Activated CD8-positive, alpha-beta memory T cell treated with anti-CD3 and anti-CD28 coated beads, Interleukin-2, amount 50 U/mL, for 48 hours (primary cell): ENCODE data around the gene ZNF134.

ENCODE experiments used
- DNase-seq: peaks from one replicate; pipeline ENCODE4 v3.0.0-alpha.2; 2020

ZNF134 gene

DNA sequence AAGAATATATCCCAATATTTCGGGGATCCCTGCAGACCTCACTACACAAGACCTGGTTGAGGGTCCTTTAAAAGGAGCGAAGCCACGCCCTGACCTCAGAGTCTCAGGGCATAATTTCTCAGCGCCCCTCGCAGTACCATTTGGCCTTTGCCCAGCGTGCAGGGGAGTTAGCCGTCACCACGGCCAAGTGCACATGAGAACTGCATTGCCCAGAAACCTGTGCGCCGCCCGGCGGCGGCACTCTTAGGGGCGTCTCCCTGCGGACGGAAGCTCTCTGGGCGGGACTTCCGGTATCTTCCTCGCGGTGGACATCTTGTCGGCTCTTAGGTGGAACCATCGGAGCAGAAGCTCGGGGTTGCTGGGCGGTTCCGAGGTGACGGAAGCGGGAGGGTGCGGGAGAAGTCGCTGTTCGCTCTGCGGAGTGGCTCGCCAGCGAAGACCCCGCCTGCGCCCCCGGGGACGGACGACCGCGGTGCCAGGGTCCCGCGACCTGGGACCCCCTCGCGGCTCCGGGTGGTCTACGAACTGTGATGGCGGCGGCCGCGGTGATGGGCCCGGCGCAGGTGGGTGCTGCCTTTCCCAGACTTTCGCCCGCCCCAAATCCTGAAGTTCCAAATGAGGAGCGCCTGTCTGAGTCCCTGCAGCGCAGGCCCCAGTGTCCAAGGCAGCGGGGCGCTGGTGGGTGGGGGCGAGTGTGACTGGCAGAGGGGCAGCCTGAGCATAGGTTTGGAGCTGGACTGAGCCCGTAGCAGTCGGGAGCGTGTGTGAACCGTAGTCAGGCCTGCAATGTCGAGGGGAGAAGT, at the start of gene ZNF134:
TSS of gene ZNF134 (plus strand) at position 302 of the 803 bp plus-strand sequence. CDS start 5,227 bp downstream, outside the sequence.
- peak; percentile 90 for DNase-seq

DNA sequence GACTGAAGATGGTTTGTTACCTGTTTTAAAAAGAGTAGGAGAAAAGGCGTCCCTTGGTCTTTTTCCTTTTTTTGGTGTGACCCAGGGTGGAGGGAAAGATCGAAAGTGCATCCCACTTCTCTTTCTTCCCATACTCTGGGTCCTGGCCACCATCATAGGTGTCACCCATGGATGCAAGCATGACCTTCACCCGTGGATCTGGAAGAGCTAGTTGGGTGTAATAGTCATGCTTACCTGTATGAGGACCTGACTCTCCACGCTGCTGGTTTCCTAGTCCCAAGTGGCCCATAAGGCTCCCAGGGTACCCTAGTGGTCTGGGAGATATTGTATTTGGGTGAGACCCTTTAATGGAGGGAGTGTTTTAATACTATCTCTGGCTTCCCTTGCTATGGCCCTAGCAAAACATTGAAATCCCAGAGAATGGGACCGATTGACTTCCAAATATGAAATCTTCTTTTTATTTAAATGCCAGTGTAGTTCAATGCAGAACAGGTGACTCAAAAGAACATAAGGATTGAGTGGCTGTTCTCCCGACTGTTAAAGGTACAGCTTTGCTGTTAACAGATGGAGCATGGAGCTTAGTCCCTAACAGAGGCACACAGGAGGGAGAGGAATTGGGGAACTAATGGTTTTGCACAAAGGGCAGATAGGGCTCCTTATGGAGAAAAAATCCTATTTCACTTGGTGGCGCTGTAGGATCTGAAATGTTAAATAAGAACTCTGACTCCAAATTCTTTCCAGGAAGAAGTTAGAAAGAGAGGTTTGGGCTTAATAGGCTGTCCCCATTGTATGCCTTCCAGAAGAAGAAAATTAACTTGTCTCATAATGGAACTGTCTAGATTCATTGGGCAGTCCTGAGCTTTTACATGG, 47.4 kb upstream of the ZNF134 start:
- peak; percentile 26 for DNase-seq

DNA sequence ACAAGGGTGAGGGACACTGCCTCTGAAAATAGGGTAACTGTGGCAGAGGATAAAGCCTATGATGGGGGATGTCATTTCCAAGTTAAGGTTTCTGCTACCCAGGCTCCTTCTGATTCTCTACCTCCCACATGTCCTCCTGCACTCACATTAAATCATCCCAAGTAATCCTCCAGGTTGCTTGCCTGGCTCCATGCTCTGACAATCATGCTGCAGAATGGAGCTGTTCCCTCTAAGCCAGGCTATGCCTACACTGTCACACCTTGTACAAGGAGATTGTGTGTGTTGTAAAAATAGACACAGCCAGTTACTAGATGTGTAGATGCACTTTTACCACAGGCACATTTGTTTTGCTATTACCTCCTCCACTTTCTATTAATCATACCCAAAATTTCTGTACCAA, 43.3 kb upstream of the ZNF134 start:
- no peak for DNase-seq

GRCh38 chr19:57572415-57572947, 41.6 kb upstream of the ZNF134 start:
- no peak for DNase-seq

DNA sequence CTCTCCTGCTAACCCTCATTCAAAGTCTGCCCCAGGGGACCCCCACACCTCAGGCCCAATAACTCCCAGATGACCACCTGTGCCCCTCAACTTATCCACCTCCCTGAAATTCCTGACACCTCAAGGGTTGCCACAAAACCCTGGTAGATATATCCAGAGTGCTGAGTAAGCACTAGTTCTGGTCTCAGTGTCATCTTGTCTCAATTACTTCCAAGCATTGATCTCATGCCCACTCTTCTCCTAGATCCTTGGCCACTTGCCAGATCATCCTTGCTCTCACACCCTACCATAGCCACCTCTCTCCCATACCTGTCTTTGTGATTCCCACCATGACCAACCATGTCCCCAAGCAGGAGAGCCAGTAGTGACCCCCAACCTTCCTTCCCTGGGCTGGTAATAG, 37.4 kb upstream of the ZNF134 start:
- no peak for DNase-seq

DNA sequence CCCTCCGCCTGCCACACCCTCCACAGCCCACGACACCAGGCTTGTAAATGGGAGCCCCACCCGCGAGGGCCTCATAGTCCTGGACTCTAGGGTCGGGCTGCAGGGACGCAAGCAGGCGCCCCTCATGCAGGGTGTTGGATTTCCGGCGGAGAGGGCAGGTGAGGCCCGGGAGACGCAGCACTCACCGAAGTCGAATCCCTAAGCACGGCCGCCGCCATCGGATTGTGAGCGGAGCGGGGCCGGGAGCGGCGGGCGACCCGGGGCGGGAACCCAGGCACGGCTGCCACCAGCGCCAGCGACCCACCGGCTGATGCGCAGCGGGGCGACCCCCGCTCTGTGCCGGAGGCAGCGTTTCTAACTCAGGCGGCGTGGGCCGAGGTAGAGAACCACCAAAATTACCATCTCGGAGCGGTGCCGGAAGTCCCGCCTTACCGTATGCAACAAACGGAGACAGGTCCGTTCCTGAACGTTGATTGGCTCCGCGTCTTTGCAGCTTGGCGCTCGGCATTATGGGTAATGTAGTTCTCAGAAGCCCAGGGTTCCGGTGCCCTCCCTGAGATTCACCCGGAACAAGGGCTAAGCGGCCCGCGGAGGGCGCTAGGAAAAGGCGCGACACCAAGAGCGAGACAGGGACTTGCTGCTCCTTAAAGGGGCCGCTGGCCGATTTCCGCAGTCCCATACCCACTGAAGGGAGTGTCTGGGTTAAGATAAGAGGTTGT, 35.4 kb upstream of the ZNF134 start, which contains the start of gene ZNF416:
TSS of gene ZNF416 (minus strand) at position 425 of the 719 bp plus-strand sequence. CDS start at position 218, 207 bp downstream.
- peak; percentile 91 for DNase-seq

GRCh38 chr19:57583104-57583520, 30.9 kb upstream of the ZNF134 start:
- DNase-seq: no peak

DNA sequence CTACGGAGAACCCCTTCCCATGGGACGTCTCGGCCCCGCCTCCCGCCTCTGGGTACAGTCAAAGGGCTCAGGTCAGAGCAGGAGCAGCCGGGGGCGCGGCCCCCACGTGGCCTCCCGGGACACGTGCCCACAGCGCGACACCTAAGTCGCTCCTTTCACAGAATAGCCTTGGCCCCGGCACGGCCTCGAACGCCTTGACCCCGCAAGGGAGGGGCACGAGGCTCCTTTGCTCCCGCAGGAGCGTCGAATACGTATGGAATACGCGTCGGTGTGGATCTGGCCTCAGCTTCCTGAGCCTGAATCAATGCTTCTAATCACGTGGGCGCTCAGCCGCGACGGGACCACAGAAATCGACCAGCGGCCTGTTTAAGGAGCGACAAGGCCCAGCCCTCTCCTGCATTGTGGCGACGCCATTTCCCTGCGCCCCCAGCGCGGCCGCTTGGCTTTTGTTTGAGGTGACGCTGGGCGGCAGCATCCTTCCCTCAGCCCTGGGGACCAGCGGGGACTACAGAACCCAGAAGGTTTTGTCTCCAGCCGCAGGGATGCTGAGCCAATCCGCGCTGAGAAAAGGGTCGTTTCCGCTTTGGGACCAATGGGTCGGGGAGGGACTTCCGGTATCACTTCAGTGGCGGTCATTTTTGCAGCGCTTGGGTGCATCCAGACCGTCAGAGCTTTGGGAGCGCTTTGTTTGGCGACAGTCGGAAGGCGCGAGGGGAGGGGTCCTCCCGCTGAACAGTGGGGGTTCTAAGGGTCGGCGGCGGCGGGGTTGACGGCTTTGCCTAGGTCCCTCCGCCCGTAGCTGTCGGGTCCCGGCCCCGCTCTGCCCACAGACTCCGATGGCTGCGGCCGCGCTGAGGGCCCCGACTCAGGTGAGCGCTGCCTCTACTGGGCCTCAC, 30.3 kb upstream of the ZNF134 start, which contains the start of gene ZIK1:
TSS of gene ZIK1 (plus strand) at position 625 of the 896 bp plus-strand sequence. CDS start at position 837, 212 bp downstream.
- DNase-seq: peak; percentile 85

DNA sequence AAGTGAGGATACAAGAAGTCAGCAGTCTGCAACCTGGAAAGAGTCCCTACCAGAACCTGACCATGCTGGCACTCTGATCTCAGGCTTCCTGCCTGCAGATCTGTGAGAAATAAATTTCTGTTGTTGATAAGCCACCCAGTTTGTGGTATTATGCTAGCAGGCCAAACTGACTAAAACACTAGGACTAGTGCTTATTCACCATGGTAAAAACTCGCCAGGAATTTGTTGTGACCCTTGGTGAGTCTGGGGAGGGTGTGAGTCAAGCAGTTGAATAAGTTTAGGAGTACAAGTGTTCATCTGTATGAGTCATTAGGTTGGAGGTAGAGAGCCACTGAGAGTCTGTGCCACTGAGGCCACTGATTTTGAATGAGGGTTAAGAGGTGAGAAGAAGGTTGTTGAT, 26.5 kb upstream of the ZNF134 start:
- no peak for DNase-seq

DNA sequence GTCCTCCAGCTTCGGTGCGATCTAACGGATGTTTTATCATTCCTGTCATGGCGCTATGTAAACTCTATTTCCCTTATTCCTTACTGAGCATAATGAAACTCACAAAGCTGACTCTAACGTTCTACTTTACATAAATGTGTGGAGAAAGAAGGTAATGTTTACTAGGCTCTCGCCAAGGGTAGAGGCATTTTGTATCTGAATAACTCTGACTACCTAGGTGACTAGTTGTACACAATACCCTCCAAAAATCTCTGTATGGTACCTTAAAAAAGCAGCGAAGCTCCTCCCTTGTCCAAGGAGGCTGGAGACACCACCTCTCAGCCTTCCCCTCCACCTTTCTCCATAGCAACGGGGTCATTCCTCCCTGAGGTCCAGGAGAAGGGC, 14.7 kb upstream of the ZNF134 start:
- no peak for DNase-seq

DNA sequence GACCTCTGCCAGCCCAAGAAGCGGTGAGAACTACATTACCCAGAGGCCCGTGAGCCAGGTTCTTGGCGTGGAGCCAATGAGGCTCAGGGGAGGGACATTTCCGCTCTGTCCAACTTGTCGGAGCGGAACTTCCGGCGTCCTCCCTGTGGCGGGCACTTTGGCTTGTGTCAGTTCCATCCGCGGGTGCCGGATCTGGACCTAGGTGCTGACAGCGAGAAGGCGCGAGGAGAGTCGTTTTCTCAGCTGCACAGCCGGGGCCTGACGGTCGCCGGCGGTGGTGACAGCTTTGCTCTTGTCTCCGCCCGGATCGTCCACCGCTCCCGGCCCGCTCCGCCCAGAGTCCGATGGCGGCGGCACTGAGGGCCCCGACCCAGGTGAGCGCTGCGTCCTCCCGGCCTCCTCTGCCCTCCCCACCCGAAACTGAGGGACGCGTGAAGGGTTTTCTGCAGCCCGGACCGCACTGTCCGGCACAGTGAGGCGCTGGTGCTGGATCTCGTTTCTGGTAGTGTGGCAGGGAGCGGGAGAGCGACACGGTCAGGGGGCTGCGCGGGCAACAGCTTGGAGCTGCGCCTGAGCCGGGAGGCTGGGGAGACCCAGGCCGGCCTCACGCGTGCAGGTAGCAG, 14.2 kb upstream of the ZNF134 start, which contains the start of gene ZNF530:
TSS of gene ZNF530 (plus strand) at position 125 of the 623 bp plus-strand sequence. CDS start 4,461 bp downstream, outside the sequence.
- DNase-seq: peak; percentile 94

DNA sequence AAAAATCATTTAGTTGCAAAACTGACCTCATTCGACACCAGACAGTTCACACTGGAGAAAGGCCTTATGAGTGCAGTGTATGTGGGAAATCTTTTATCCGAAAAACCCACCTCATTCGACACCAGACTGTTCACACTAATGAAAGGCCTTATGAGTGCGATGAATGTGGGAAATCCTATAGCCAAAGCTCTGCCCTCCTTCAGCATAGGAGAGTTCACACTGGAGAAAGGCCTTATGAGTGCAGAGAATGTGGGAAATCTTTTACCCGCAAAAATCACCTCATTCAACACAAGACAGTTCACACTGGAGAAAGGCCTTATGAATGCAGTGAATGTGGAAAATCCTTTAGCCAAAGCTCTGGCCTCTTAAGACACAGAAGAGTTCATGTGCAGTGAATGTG, 7.1 kb upstream of the ZNF134 start:
- DNase-seq: no peak

GRCh38 chr19:57611113-57611512, 2.9 kb upstream of the ZNF134 start:
- DNase-seq: no peak

GRCh38 chr19:57615346-57615745, 1.3 kb downstream of the ZNF134 start:
- no peak for DNase-seq

DNA sequence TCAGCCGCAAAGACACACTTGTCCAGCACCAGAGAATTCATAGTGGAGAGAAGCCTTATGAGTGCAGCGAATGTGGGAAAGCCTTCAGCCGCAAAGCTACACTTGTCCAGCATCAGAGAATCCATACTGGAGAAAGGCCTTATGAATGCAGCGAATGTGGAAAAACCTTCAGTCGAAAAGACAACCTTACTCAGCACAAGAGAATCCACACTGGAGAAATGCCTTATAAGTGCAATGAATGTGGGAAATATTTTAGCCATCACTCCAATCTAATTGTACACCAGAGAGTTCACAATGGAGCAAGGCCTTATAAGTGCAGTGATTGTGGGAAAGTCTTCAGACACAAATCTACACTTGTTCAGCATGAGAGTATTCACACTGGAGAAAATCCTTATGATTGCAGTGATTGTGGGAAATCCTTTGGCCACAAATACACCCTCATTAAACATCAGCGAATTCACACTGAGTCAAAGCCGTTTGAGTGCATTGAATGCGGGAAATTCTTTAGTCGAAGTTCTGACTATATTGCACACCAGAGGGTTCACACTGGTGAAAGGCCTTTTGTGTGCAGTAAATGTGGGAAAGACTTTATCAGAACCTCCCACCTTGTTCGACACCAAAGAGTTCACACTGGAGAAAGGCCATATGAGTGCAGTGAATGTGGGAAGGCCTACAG, 6.8 kb downstream of the ZNF134 start:
- DNase-seq: no peak

DNA sequence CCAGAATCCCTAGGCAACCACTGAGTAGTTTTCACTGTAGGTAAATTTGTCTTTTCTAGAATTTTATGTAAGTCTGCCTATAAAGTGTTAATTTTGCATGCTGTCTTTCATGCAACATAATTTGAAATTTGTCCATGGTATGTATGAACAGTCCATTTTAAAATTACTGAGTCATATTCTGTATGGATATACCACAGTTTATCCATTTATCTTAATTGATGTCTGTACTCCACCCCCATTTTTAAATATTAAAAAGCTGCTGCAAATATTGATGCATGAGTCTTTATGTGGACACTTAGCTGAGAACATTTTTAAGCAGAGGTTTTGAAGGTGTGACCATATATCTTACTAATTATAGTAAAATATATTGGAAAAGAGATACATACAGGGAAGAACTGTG, 9.0 kb downstream of the ZNF134 start:
- no peak for DNase-seq

- DNase-seq: peak; percentile 87
Observed at GRCh38 chr19:57632987-57633831, 19.2 kb downstream of the ZNF134 start, which contains the start of gene ZNF211. Gene ZNF211 (plus strand): TSS chr19:57633168. CDS start chr19:57633347, 179 bp downstream.

GRCh38 chr19:57633832-57634131, 19.7 kb downstream of the ZNF134 start:
- DNase-seq: no peak

DNA sequence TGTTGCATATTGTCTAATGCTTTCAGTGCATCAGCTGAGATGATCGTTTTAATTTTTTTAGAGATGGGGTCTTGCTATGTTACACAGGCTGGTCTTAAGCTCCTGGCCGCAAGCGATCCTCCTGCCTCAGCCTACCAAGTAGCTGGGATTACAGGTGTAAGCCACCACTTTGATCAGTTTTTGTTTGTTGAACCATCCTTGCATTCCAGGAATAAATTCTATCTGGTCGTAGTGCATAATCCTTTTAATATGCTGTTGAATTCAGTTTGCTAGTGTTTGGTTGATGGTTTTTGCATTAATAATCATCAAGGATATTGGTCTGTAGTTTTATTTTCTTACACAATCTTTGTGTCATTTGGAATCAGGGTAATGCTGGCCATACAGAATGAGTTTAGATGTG, 23.3 kb downstream of the ZNF134 start:
- DNase-seq: no peak
